ENCODE data around the gene SEPTIN5. TPM values are rescaled to one million over a fixed set of nuclear protein-coding genes. Genes with fewer than 3 reads are reported as not detected.

The SEPTIN5 gene
- total RNA-seq, 2 experiments from 2014 or later: not detected

DNA sequence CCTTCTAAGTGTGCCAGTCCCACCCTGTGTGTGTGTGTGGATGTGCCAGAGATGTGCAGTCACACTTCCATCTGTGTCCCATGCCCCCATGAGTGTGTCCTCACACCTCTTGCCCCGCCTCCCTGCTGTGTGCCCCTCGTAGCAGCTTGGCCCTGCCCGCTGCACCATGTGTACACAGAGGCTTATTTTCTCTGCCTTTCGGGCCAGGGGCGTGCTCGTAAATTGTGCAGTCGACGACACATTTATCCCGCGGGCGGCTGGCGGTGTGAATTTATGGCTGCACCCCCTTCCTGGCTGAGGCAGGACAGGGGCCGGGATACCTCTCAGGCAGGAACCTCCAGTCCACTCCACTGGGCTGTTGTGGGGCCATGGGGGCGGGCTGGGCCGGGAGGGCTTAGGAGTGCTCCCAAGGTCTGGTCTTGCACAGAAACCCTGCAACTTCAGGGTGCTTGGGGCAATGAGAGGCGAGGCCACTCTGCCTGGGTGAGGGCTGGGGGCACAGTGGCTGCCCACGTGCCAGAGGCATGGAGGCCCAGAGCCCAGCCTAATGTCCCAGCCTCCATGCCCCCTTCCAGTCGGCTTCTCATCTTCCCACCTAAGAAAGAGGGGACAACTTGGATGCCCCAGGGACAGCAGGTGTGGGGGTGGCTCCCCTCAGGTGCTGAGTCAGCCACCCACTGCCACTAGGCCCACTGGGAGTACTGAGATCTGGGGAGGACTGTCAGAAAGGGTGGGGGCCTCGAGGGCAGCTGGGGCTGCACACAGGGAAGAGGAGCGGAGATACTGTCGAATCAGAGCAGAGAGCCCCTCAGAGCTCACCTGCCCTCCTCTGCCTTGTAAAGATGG, 21.6 kb downstream of the SEPTIN5 start:
- ChIA-PET CTCF (ENCODE audit: unreplicated experiment) (no interaction called here), POLR2A (no interaction called here)
- DNase-seq (ENCODE audit: low spot score): no peak
- no peak overlapping the region for H2AFZ ChIP-seq (ENCODE audit: low read length)
- TF ChIP-seq CTCF (conservative IDR thresholded peaks at IDR 0.05; ENCODE audit: low read length) (no peak), EZH2phosphoT487 (IDR thresholded peaks at IDR 0.05; ENCODE audit: borderline replicate concordance, low read depth, low read length) (no peak)
- BruUV-seq (replicated peaks): no TSS peak
- no peak overlapping the region for H3K4me3 ChIP-seq (ENCODE audit: low read depth, low read length, poor library complexity, severe bottlenecking)
- H3K27ac ChIP-seq (ENCODE audit: low read depth, low read length, poor library complexity, severe bottlenecking): no peak overlapping the region
- no peak overlapping the region for H3K4me2 ChIP-seq (ENCODE audit: low read length)
- H3K36me3 ChIP-seq (ENCODE audit: insufficient read depth, low read length): no peaks in the 10 kb centered on the region
- no peaks in the 10 kb centered on the region for H4K20me1 ChIP-seq (ENCODE audit: insufficient read depth, low read length)
- intact Hi-C loops (cut with micrococcal nuclease; ENCODE audit: unreplicated experiment): no loop called here
- no peaks in the 10 kb centered on the region for H3K9me3 ChIP-seq (ENCODE audit: low read length)
- H3K9me2 ChIP-seq (ENCODE audit: insufficient read depth, low read length): no peaks in the 10 kb centered on the region
- peaks cover 4% of the 10 kb centered on the region for H3K4me1 ChIP-seq (ENCODE audit: insufficient read depth, low read length, poor library complexity, severe bottlenecking)
- H3K79me2 ChIP-seq (ENCODE audit: insufficient read depth, low read depth, low read length): no peaks in the 10 kb centered on the region

- no TSS peak for BruUV-seq (replicated peaks)
- no peaks in the 10 kb centered on the region for H3K9me2 ChIP-seq (ENCODE audit: insufficient read depth, low read length)
- no peak for TF ChIP-seq CTCF (conservative IDR thresholded peaks at IDR 0.05; ENCODE audit: low read length)
- no peak for TF ChIP-seq EZH2phosphoT487 (IDR thresholded peaks at IDR 0.05; ENCODE audit: borderline replicate concordance, low read depth, low read length)
- H3K4me1 ChIP-seq (ENCODE audit: insufficient read depth, low read length, poor library complexity, severe bottlenecking): no peaks in the 10 kb centered on the region
- no peak overlapping the region for H2AFZ ChIP-seq (ENCODE audit: low read length)
- POLR2A ChIA-PET: no interaction called here
- H3K27ac ChIP-seq (ENCODE audit: low read depth, low read length, poor library complexity, severe bottlenecking): no peak overlapping the region
- CTCF ChIA-PET (ENCODE audit: unreplicated experiment): no interaction called here
- no peaks in the 10 kb centered on the region for H4K20me1 ChIP-seq (ENCODE audit: insufficient read depth, low read length)
- H3K4me3 ChIP-seq (ENCODE audit: low read depth, low read length, poor library complexity, severe bottlenecking): no peak overlapping the region
- no peaks in the 10 kb centered on the region for H3K36me3 ChIP-seq (ENCODE audit: insufficient read depth, low read length)
- H3K79me2 ChIP-seq (ENCODE audit: insufficient read depth, low read depth, low read length): no peaks in the 10 kb centered on the region
- no peaks in the 10 kb centered on the region for H3K9me3 ChIP-seq (ENCODE audit: low read length)
- intact Hi-C loops (cut with micrococcal nuclease; ENCODE audit: unreplicated experiment): no loop called here
- no peak for DNase-seq (ENCODE audit: low spot score)
- no peak overlapping the region for H3K4me2 ChIP-seq (ENCODE audit: low read length)
Observed at GRCh38 chr22:19737846-19738663, 23.8 kb downstream of the SEPTIN5 start.
